B cell (primary cell): ENCODE measurements around the gene SLC15A2. TPM values are rescaled to one million over a fixed set of nuclear protein-coding genes. Genes with fewer than 3 reads are reported as not detected.

Experiments
- ATAC-seq: fragments of 200-7000 bp; cut with Tn5 transposase; one replicate; pipeline ENCODE4 v1.10.0; 2021; ENCODE audit warnings: low read depth, mild to moderate bottlenecking, moderate number of reproducible peaks, moderate library complexity
- CTCF ChIA-PET: fragments of 350-600 bp; sonication (Branson Sonifier 250); formaldehyde crosslinking; loops from one replicate; lab custom pipeline; 2021; ENCODE audit warnings: antibody characterized with exemption, inconsistent platforms; lab: Charles Lee
- POLR2A ChIA-PET: fragments of 350-600 bp; sonication (Branson Sonifier 250); formaldehyde crosslinking; loops from one replicate; lab custom pipeline; 2021; ENCODE audit warnings: antibody characterized with exemption; lab: Charles Lee
- DNase-seq: peaks from one replicate; pipeline ENCODE4 v3.0.0; 2013
- H2AFZ ChIP-seq: 2 replicates; pipeline ENCODE4 v1.6.1; 2012; ENCODE audit warnings: mild to moderate bottlenecking, low read depth, low read length; ENCODE audit not compliant: insufficient read depth, poor library complexity, severe bottlenecking
- H3K27ac ChIP-seq, 2 donors: 1 replicate in 1 of 2; 2 replicates in 1 of 2; pipeline ENCODE4 v1.5.1; 2012 to 2013; ENCODE audit warnings: low read length in 2 of 2, mild to moderate bottlenecking in 2 of 2, moderate library complexity in 1 of 2
- H3K27me3 ChIP-seq, 4 experiments: fragments of 200-600 bp in 1 of 4; sonication (generic) in 1 of 4; replicated peaks in 1 of 4; 1 replicate in 2 of 4; 2 replicates in 2 of 4; pipeline versions ENCODE4 v1.6.1 to v1.7.0; 2013 to 2016; ENCODE audit warnings: low read length in 3 of 4, mild to moderate bottlenecking in 2 of 4, mixed read lengths in 1 of 4, moderate library complexity in 1 of 4; ENCODE audit not compliant: insufficient read depth in 4 of 4, control insufficient read depth in 3 of 4; ENCODE audit errors: control extremely low read depth in 1 of 4
- H3K36me3 ChIP-seq, 2 experiments: replicated peaks in 1 of 2; 1 replicate in 1 of 2; 2 replicates in 1 of 2; pipeline versions ENCODE4 v1.6.1 to v1.7.1; 2013; ENCODE audit warnings: low read length in 1 of 2; ENCODE audit not compliant: insufficient read depth in 2 of 2, control insufficient read depth in 1 of 2; ENCODE audit errors: control extremely low read depth in 1 of 2, extremely low read depth in 1 of 2
- H3K4me1 ChIP-seq, 2 donors: fragments of 200-600 bp in 1 of 2; sonication (generic) in 1 of 2; 1 replicate in 1 of 2; 2 replicates in 1 of 2; pipeline versions ENCODE4 v1.5.1 to v1.6.1; 2013 to 2017; ENCODE audit warnings: low read length in 2 of 2; ENCODE audit not compliant: control insufficient read depth in 2 of 2, insufficient read depth in 2 of 2
- H3K4me2 ChIP-seq: replicated peaks from 2 replicates; pipeline ENCODE3; 2012; ENCODE audit warnings: mild to moderate bottlenecking, low read depth, low read length; ENCODE audit not compliant: poor library complexity, severe bottlenecking
- H3K4me3 ChIP-seq, 5 experiments: fragments of 200-600 bp in 1 of 5; sonication (generic) in 1 of 5; 1 replicate in 3 of 5; 2 replicates in 2 of 5; pipeline versions ENCODE4 v1.5.1 to v1.7.0; 2011 to 2016; ENCODE audit warnings: low read length in 4 of 5, mild to moderate bottlenecking in 4 of 5, low read depth in 2 of 5, control low read depth in 1 of 5, moderate library complexity in 1 of 5; ENCODE audit not compliant: insufficient read depth in 1 of 5; ENCODE audit errors: control extremely low read depth in 1 of 5, extremely low read depth in 1 of 5
- H3K79me2 ChIP-seq: fragments of 200-600 bp; sonication (generic); one replicate; pipeline ENCODE4 v1.6.0; 2016; ENCODE audit warnings: low read length; ENCODE audit not compliant: control insufficient read depth, insufficient read depth
- H3K9ac ChIP-seq: fragments of 200-600 bp; sonication (generic); 2 replicates; pipeline ENCODE4 v1.6.1; 2017; ENCODE audit warnings: mild to moderate bottlenecking, low read length, moderate library complexity
- H3K9me3 ChIP-seq, 3 donors: one replicate each; pipeline versions ENCODE4 v1.6.1 to v1.7.1; 2013; ENCODE audit warnings: low read length in 2 of 3; ENCODE audit not compliant: control insufficient read depth in 2 of 3, insufficient read depth in 1 of 3; ENCODE audit errors: control extremely low read depth in 1 of 3
- H4K20me1 ChIP-seq: 2 replicates; pipeline ENCODE4 v1.6.0; 2012; ENCODE audit warnings: mild to moderate bottlenecking, low read length; ENCODE audit not compliant: insufficient read depth, control insufficient read depth, poor library complexity, severe bottlenecking
- H3K27ac Mint-ChIP-seq: one replicate; pipeline ENCODE4 v1.8.0; 2021; ENCODE audit warnings: mixed read lengths
- H3K27me3 Mint-ChIP-seq: one replicate; pipeline ENCODE4 v1.8.0; 2021; ENCODE audit warnings: mixed read lengths
- H3K4me1 Mint-ChIP-seq: one replicate; pipeline ENCODE4 v1.8.0; 2021; ENCODE audit warnings: mixed read lengths
- H3K4me3 Mint-ChIP-seq: one replicate; pipeline ENCODE4 v1.8.0; 2021; ENCODE audit warnings: mixed read lengths
- H3K9me3 Mint-ChIP-seq: one replicate; pipeline ENCODE4 v1.8.0; 2022; ENCODE audit warnings: mixed read lengths; ENCODE audit not compliant: insufficient read depth
- EZH2 ChIP-seq: IDR thresholded peaks from 2 replicates; pipeline ENCODE4 v1.6.1; 2012; ENCODE audit warnings: borderline replicate concordance, low read depth, mild to moderate bottlenecking, moderate library complexity, low read length; ENCODE audit not compliant: insufficient read depth, poor library complexity, severe bottlenecking
- WGBS: methylation state at CpG from one replicate; pipeline ENCODE4 v1.1.5; 2013; ENCODE audit warnings: missing lambda C conversion rate; ENCODE audit not compliant: insufficient coverage; 5-methylcytosine and 5-hydroxymethylcytosine counted together
- intact Hi-C: fragments of 100-400 bp; cut with micrococcal nuclease; formaldehyde crosslinking; loops from one replicate; pipeline ENCODE4 v1.10.0; 2022
- polyA plus RNA-seq: library from polyadenylated mRNA; depleted of rRNA; stranded (reverse); fragments of >200 nt; gene quantifications from 2 replicates; pipeline ENCODE4 v1.2.3, GENCODE V29; 2012
- total RNA-seq, 2 donors: library from RNA; stranded (reverse); fragments of 120-200 nt in 1 of 2; gene quantifications; 1 replicate in 1 of 2; 2 replicates in 1 of 2; pipeline versions ENCODE4 v1.2.3 to v1.2.4, GENCODE V29; 2013 to 2022
- TF ChIP-seq, protein P1 (sequence below): fragments of 200-600 bp; IDR thresholded peaks from one replicate; pipeline ENCODE4 v1.8.0; 2022; ENCODE audit warnings: antibody characterized with exemption, mild to moderate bottlenecking

SLC15A2 gene
- total and polyA plus RNA-seq, 2 donors (not counting 1 experiment from before 2014, with no cell fraction given), result 13.1 to 16.9 TPM

GRCh38 chr3:121883507-121883906, 10.7 kb upstream of the SLC15A2 start:
- Mint-ChIP-seq H3K9me3 (no peaks in the 10 kb centered on the region), H3K4me1 (peaks cover 16% of the 10 kb centered on the region), H3K27me3 (no peaks in the 10 kb centered on the region), H3K4me3 (no peak overlapping the region), H3K27ac (peak overlapping the region; percentile 1)
- Histone ChIP-seq H3K4me1 (no peaks in the 10 kb centered on the region), H2AFZ (no peak overlapping the region), H4K20me1 (peaks cover 22% of the 10 kb centered on the region), H3K9me3 (no peaks in the 10 kb centered on the region), H3K4me3 (no peak overlapping the region), H3K36me3 (peaks cover 0 to 12% of the 10 kb centered on the region in 2 experiments), H3K27me3 (no peaks in the 10 kb centered on the region), H3K27ac (no peak overlapping the region), H3K9ac (no peak overlapping the region), H3K79me2 (peaks cover 24% of the 10 kb centered on the region), H3K4me2 (no peak overlapping the region)
- TF ChIP-seq, protein P1, sequence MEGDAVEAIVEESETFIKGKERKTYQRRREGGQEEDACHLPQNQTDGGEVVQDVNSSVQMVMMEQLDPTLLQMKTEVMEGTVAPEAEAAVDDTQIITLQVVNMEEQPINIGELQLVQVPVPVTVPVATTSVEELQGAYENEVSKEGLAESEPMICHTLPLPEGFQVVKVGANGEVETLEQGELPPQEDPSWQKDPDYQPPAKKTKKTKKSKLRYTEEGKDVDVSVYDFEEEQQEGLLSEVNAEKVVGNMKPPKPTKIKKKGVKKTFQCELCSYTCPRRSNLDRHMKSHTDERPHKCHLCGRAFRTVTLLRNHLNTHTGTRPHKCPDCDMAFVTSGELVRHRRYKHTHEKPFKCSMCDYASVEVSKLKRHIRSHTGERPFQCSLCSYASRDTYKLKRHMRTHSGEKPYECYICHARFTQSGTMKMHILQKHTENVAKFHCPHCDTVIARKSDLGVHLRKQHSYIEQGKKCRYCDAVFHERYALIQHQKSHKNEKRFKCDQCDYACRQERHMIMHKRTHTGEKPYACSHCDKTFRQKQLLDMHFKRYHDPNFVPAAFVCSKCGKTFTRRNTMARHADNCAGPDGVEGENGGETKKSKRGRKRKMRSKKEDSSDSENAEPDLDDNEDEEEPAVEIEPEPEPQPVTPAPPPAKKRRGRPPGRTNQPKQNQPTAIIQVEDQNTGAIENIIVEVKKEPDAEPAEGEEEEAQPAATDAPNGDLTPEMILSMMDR, result peak; percentile 62
- no peak for TF ChIP-seq EZH2
- peak; percentile 27 for DNase-seq
- ChIA-PET CTCF (interaction anchor here (0.7 to 4.4 kb wide), 18 partner anchors 9 to 380 kb away, joined by 3 to 31 read pairs (median 3); partner anchors contain the start of gene CD86), POLR2A (no interaction called here)
- intact Hi-C loops, result loop anchor here (1.0 to 2.0 kb wide), 3 partner anchors 209 to 376 kb away; no protein-coding TSS in a partner anchor
- no CpG with 5 or more reads among the region's 1 CpG for WGBS
- ATAC-seq, result no peak

- Histone ChIP-seq H3K9me3 (no peaks in the 10 kb centered on the region), H3K9ac (no peak overlapping the region), H3K36me3 (peaks cover 0 to 16% of the 10 kb centered on the region in 2 experiments), H4K20me1 (peaks cover 12% of the 10 kb centered on the region), H3K27me3 (no peaks in the 10 kb centered on the region), H2AFZ (no peak overlapping the region), H3K79me2 (peaks cover 8% of the 10 kb centered on the region), H3K4me1 (no peaks in the 10 kb centered on the region), H3K27ac (no peak overlapping the region), H3K4me2 (no peak overlapping the region), H3K4me3 (no peak overlapping the region)
- Mint-ChIP-seq H3K4me1 (peaks cover 11% of the 10 kb centered on the region), H3K27me3 (no peaks in the 10 kb centered on the region), H3K27ac (peak overlapping the region; percentile 47), H3K9me3 (no peaks in the 10 kb centered on the region), H3K4me3 (no peak overlapping the region)
- ChIA-PET CTCF (interaction anchor here (4.4 kb wide), 1 partner anchor 373 kb away, joined by 31 read pairs; no protein-coding TSS in a partner anchor), POLR2A (no interaction called here)
- DNase-seq, result no peak
- 100% methylated on average over 2 of the region's 2 CpGs for WGBS
- intact Hi-C loops, result no loop called here
- TF ChIP-seq, protein P1, result no peak
- TF ChIP-seq EZH2, result no peak
- no peak for ATAC-seq
These were observed 8.8 kb upstream of the SLC15A2 start for GRCh38 chr3:121885386-121885785.
